Mammary epithelial cell (primary cell): ENCODE results near the gene CLMN.

ENCODE experiments used
- EZH2 ChIP-seq: IDR thresholded peaks from 2 replicates; pipeline ENCODE4 v1.6.1; 2012; ENCODE audit warnings: low read length, inconsistent platforms, borderline replicate concordance
- TF ChIP-seq, protein P1 (sequence below), 2 donors: IDR thresholded peaks in 1 of 2; conservative IDR thresholded peaks in 1 of 2; 2 replicates each; pipeline ENCODE4 v1.5.1; 2011 to 2012; ENCODE audit warnings: inconsistent platforms in 2 of 2, low read length in 2 of 2, mild to moderate bottlenecking in 2 of 2, control low read depth in 1 of 2, low read depth in 1 of 2; ENCODE audit not compliant: insufficient read depth in 1 of 2; ENCODE audit errors: extremely low read depth in 1 of 2

DNA sequence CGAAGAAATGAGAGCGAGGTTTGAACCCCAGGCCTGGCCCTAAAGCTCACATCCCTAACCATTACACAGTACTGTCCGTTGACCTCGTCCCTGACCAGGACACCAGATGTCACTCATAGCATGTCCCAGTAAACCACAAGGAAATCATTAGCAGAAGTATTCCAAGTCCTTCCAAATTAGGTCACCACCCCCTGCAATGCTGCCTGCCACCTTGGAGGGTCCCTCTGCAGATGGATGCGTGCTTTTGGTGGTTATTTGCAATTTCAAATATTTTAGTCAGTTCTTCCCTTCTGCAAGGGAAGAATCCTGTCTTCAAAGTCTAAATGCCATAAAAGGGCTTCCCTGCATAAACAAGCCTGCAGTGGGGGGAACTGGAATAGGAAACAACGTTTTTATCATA lies 71.3 kb downstream of the CLMN start:
- no peak for TF ChIP-seq EZH2
- TF ChIP-seq, protein P1, sequence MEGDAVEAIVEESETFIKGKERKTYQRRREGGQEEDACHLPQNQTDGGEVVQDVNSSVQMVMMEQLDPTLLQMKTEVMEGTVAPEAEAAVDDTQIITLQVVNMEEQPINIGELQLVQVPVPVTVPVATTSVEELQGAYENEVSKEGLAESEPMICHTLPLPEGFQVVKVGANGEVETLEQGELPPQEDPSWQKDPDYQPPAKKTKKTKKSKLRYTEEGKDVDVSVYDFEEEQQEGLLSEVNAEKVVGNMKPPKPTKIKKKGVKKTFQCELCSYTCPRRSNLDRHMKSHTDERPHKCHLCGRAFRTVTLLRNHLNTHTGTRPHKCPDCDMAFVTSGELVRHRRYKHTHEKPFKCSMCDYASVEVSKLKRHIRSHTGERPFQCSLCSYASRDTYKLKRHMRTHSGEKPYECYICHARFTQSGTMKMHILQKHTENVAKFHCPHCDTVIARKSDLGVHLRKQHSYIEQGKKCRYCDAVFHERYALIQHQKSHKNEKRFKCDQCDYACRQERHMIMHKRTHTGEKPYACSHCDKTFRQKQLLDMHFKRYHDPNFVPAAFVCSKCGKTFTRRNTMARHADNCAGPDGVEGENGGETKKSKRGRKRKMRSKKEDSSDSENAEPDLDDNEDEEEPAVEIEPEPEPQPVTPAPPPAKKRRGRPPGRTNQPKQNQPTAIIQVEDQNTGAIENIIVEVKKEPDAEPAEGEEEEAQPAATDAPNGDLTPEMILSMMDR (conservative IDR thresholded peaks at IDR 0.05 in 1 of 2, IDR thresholded peaks at IDR 0.05 in 1 of 2; ENCODE audit: extremely low read depth in 1 of 2, insufficient read depth in 1 of 2, low read depth in 1 of 2, low read length in 2 of 2) = no peak
